H1 (cell line): Measurements from ENCODE around the gene LRBA. TPM values are rescaled to one million over a fixed set of nuclear protein-coding genes. Genes with fewer than 3 reads are reported as not detected.

Source experiments
- BRCA1 ChIP-seq: IDR thresholded peaks from 2 replicates; pipeline ENCODE4 v1.6.1; 2012; ENCODE audit warnings: low read depth, low read length, improper control_type of control experiment
- CBX8 ChIP-seq: fragments of 300-800, 300-1000 bp; sonication (generic); IDR thresholded peaks from 2 replicates; pipeline ENCODE4 v1.7.1; 2016; ENCODE audit warnings: low read depth, low read length, borderline replicate concordance
- CHD7 ChIP-seq: fragments of 300-600 bp; sonication (generic); IDR thresholded peaks from 2 replicates; pipeline ENCODE4 v1.7.1; 2012; ENCODE audit warnings: low read length, moderate library complexity, mild to moderate bottlenecking, inconsistent platforms; ENCODE audit not compliant: insufficient replicate concordance
- EP300 ChIP-seq, 2 experiments: IDR thresholded peaks; 1 replicate in 1 of 2; 2 replicates in 1 of 2; pipeline ENCODE4 v1.6.1; 2011 to 2012; ENCODE audit warnings: low read depth in 2 of 2, low read length in 2 of 2, mild to moderate bottlenecking in 2 of 2, borderline replicate concordance in 1 of 2, inconsistent platforms in 1 of 2, moderate library complexity in 1 of 2
- FOSL1 ChIP-seq: IDR thresholded peaks from 2 replicates; pipeline ENCODE4 v1.6.1; 2011; ENCODE audit warnings: mild to moderate bottlenecking, low read depth, low read length, moderate library complexity; ENCODE audit not compliant: insufficient read depth
- MAX ChIP-seq: IDR thresholded peaks from 2 replicates; pipeline ENCODE4 v1.6.1; 2012; ENCODE audit warnings: inconsistent platforms
- NRF1 ChIP-seq: IDR thresholded peaks from 2 replicates; pipeline ENCODE4 v1.6.1; 2011; ENCODE audit warnings: mild to moderate bottlenecking, low read depth, low read length, improper control_type of control experiment
- POLR2A ChIP-seq, 2 experiments: IDR thresholded peaks; 1 replicate in 1 of 2; 2 replicates in 1 of 2; pipeline ENCODE4 v1.6.1; 2011; ENCODE audit warnings: low read depth in 2 of 2, low read length in 2 of 2, mild to moderate bottlenecking in 2 of 2; ENCODE audit errors: control extremely low read depth in 1 of 2
- RNF2 ChIP-seq: fragments of 200-900, 300-1000 bp; sonication (generic); IDR thresholded peaks from 2 replicates; pipeline ENCODE4 v1.7.1; 2016; ENCODE audit warnings: borderline replicate concordance, low read depth, mild to moderate bottlenecking, antibody characterized with exemption, low read length; ENCODE audit not compliant: poor library complexity, severe bottlenecking; ENCODE audit errors: missing control alignments
- TCF12 ChIP-seq: IDR thresholded peaks from 2 replicates; pipeline ENCODE4 v1.6.1; 2011; ENCODE audit warnings: low read depth, mild to moderate bottlenecking, low read length
- YY1 ChIP-seq: IDR thresholded peaks from 2 replicates; pipeline ENCODE4 v1.6.1; 2011; ENCODE audit warnings: low read depth, mild to moderate bottlenecking, low read length
- ZNF274 ChIP-seq: IDR thresholded peaks from 2 replicates; pipeline ENCODE4 v1.7.0; 2012; ENCODE audit warnings: low read length, borderline replicate concordance; ENCODE audit errors: extremely low read depth
- polyA plus RNA-seq, 7 experiments: library from polyadenylated mRNA; depleted of rRNA in 3 of 7; stranded (reverse) in 5 of 7; unstranded in 2 of 7; fragments of >200 nt in 5 of 7; fragments of 200-250 nt in 2 of 7; gene quantifications; 1 replicate in 5 of 7; 2 replicates in 1 of 7; 4 replicates in 1 of 7; pipeline versions ENCODE4 v1.2.1 to v1.2.3, GENCODE V29; 2011 to 2013; ENCODE audit warnings: missing spikeins in 2 of 7, mixed read lengths in 2 of 7
- total RNA-seq: library from RNA; stranded (reverse); fragmentation: NEBNext Ultra II Directional; extraction: Animal tissue kit (Norgen Biotek cat#: 25700); gene quantifications from 2 replicates; pipeline ENCODE4 v1.2.1, GENCODE V29; 2021

The LRBA gene
- total and polyA plus RNA-seq, 2 of the 8 experiments (the other 6 are each of a cell fraction or from before 2014, with no cell fraction given): 54.6 to 83.2 TPM

GRCh38 chr4:150853882-150854281 lies 161.2 kb downstream of the LRBA start (continued):
- no peak for TF ChIP-seq CHD7
- TF ChIP-seq POLR2A (IDR thresholded peaks at IDR 0.05; ENCODE audit: control extremely low read depth in 1 of 2, low read depth in 2 of 2, low read length in 2 of 2): no peak
- no peak for TF ChIP-seq MAX
- no peak for TF ChIP-seq CBX8
- TF ChIP-seq RNF2: no peak
- no peak for TF ChIP-seq YY1
- TF ChIP-seq TCF12: no peak
- TF ChIP-seq EP300 (IDR thresholded peaks at IDR 0.05; ENCODE audit: borderline replicate concordance in 1 of 2, low read depth in 2 of 2, low read length in 2 of 2): no peak
- no peak for TF ChIP-seq BRCA1
- no peak for TF ChIP-seq FOSL1
- no peak for TF ChIP-seq NRF1
- TF ChIP-seq ZNF274: no peak
